GM12891 (cell line): ENCODE results near the gene NCAPH2.

Experiments
- POLR2A ChIP-seq: IDR thresholded peaks from 2 replicates; pipeline ENCODE4 v1.6.1; 2011; ENCODE audit warnings: low read depth, low read length, control low read depth
- POLR2AphosphoS5 ChIP-seq: IDR thresholded peaks from 2 replicates; pipeline ENCODE4 v1.6.1; 2011; ENCODE audit warnings: low read depth, low read length, control low read depth
- TAF1 ChIP-seq: IDR thresholded peaks from 2 replicates; pipeline ENCODE4 v1.6.1; 2011; ENCODE audit warnings: low read depth, low read length, control low read depth

- TF ChIP-seq POLR2A: no peak; the same call in 1 of the 2 replicates
- no peak for TF ChIP-seq TAF1
- no peak for TF ChIP-seq POLR2AphosphoS5
Observed at GRCh38 chr22:50562523-50563412, 54.7 kb downstream of the NCAPH2 start, which contains the start of gene SYCE3.
